ENCODE results near the gene SLC6A8. TPM values are rescaled to one million over a fixed set of nuclear protein-coding genes. Genes with fewer than 3 reads are reported as not detected.

Gene SLC6A8
- total RNA-seq, 1 donor from 2014 or later, result 74.1 TPM

GRCh38 chrX:153685751-153686696 is 1.7 kb upstream of the SLC6A8 start:
- Mint-ChIP-seq H3K9me3 (ENCODE audit: unreplicated experiment) (no peaks in the 10 kb centered on the region), H3K36me3 (ENCODE audit: unreplicated experiment) (no peaks in the 10 kb centered on the region), H3K27ac (ENCODE audit: unreplicated experiment) (no peak overlapping the region), H3K4me3 (ENCODE audit: unreplicated experiment) (no peak overlapping the region), H3K27me3 (ENCODE audit: unreplicated experiment) (no peaks in the 10 kb centered on the region), H3K4me1 (ENCODE audit: unreplicated experiment) (peaks cover 12% of the 10 kb centered on the region)
- DNase-seq (ENCODE audit: extremely low spot score, unreplicated experiment), result no peak
- TF ChIP-seq, protein P1, sequence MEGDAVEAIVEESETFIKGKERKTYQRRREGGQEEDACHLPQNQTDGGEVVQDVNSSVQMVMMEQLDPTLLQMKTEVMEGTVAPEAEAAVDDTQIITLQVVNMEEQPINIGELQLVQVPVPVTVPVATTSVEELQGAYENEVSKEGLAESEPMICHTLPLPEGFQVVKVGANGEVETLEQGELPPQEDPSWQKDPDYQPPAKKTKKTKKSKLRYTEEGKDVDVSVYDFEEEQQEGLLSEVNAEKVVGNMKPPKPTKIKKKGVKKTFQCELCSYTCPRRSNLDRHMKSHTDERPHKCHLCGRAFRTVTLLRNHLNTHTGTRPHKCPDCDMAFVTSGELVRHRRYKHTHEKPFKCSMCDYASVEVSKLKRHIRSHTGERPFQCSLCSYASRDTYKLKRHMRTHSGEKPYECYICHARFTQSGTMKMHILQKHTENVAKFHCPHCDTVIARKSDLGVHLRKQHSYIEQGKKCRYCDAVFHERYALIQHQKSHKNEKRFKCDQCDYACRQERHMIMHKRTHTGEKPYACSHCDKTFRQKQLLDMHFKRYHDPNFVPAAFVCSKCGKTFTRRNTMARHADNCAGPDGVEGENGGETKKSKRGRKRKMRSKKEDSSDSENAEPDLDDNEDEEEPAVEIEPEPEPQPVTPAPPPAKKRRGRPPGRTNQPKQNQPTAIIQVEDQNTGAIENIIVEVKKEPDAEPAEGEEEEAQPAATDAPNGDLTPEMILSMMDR (IDR thresholded peaks at IDR 0.05), result no peak

DNA sequence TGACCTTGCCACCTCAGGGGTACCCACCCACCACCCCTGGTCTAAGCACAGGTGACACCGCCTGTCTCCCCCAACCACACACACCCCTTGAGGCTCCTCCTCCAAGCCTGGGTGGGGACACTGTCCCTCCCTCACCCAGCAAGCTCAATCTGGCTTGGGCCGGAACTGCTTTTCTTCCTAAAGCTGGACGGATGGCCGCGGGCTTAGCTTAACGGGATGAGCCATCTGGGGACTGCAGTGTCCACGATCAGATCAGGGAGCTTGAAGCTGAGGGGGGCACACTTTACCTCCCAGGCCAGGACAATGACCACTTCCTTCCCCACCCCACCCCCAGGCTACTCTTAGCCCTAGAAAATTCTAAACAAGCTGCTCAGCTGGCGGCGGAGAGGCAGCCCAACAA is 1.0 kb upstream of the SLC6A8 start:
- H3K4me1 Mint-ChIP-seq (ENCODE audit: unreplicated experiment), result peaks cover 12% of the 10 kb centered on the region
- peak overlapping the region; percentile 26 for H3K4me3 Mint-ChIP-seq (ENCODE audit: unreplicated experiment)
- H3K36me3 Mint-ChIP-seq (ENCODE audit: unreplicated experiment), result no peaks in the 10 kb centered on the region
- no peak overlapping the region for H3K27ac Mint-ChIP-seq (ENCODE audit: unreplicated experiment)
- no peaks in the 10 kb centered on the region for H3K27me3 Mint-ChIP-seq (ENCODE audit: unreplicated experiment)
- TF ChIP-seq, protein P1 (IDR thresholded peaks at IDR 0.05), result no peak
- no peaks in the 10 kb centered on the region for H3K9me3 Mint-ChIP-seq (ENCODE audit: unreplicated experiment)
- no peak for DNase-seq (ENCODE audit: extremely low spot score, unreplicated experiment)

DNA sequence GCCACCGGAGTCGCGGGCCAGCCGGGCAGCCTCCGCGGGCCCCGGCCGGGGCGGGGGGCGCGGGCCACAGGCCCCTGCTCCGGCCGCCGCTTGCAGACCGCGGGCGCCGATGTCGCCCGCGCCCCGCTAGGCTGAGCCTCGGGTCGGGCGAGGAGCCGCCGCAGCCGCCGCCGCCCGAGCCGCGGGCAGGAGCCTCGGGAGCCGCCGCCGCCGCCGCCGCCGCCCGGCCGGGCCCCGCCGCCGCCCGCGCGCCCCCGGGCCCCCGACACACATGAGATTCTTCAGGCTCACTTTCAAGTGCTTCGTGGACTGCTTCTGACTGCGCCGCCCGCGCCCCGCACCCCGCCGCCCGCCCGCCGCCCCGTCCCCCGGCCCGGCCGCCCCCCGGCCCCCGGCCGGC is 345 bp downstream of the SLC6A8 start:
- H3K4me1 Mint-ChIP-seq (ENCODE audit: unreplicated experiment), result peaks cover 12% of the 10 kb centered on the region
- TF ChIP-seq, protein P1 (IDR thresholded peaks at IDR 0.05), result no peak
- DNase-seq (ENCODE audit: extremely low spot score, unreplicated experiment), result no peak
- no peaks in the 10 kb centered on the region for H3K27me3 Mint-ChIP-seq (ENCODE audit: unreplicated experiment)
- no peak overlapping the region for H3K27ac Mint-ChIP-seq (ENCODE audit: unreplicated experiment)
- H3K4me3 Mint-ChIP-seq (ENCODE audit: unreplicated experiment), result no peak overlapping the region
- H3K36me3 Mint-ChIP-seq (ENCODE audit: unreplicated experiment), result no peaks in the 10 kb centered on the region
- H3K9me3 Mint-ChIP-seq (ENCODE audit: unreplicated experiment), result no peaks in the 10 kb centered on the region

DNA sequence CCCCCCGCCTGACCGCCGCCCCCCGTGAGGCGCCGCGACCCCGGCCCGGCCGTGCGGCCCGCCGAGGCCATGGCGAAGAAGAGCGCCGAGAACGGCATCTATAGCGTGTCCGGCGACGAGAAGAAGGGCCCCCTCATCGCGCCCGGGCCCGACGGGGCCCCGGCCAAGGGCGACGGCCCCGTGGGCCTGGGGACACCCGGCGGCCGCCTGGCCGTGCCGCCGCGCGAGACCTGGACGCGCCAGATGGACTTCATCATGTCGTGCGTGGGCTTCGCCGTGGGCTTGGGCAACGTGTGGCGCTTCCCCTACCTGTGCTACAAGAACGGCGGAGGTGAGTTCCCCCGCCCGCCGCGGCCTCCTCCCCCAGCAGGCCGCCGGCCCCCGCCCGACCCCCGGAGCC is 780 bp downstream of the SLC6A8 start:
- TF ChIP-seq, protein P1 (IDR thresholded peaks at IDR 0.05), result no peak
- Mint-ChIP-seq H3K27ac (ENCODE audit: unreplicated experiment) (no peak overlapping the region), H3K4me1 (ENCODE audit: unreplicated experiment) (peaks cover 12% of the 10 kb centered on the region), H3K4me3 (ENCODE audit: unreplicated experiment) (no peak overlapping the region), H3K9me3 (ENCODE audit: unreplicated experiment) (no peaks in the 10 kb centered on the region), H3K27me3 (ENCODE audit: unreplicated experiment) (no peaks in the 10 kb centered on the region), H3K36me3 (ENCODE audit: unreplicated experiment) (no peaks in the 10 kb centered on the region)
- DNase-seq (ENCODE audit: extremely low spot score, unreplicated experiment), result no peak

GRCh38 chrX:153688911-153689590 is 1.3 kb downstream of the SLC6A8 start:
- Mint-ChIP-seq H3K9me3 (ENCODE audit: unreplicated experiment) (no peaks in the 10 kb centered on the region), H3K27me3 (ENCODE audit: unreplicated experiment) (no peaks in the 10 kb centered on the region), H3K27ac (ENCODE audit: unreplicated experiment) (no peak overlapping the region), H3K4me3 (ENCODE audit: unreplicated experiment) (peak overlapping the region; percentile 64), H3K36me3 (ENCODE audit: unreplicated experiment) (no peaks in the 10 kb centered on the region), H3K4me1 (ENCODE audit: unreplicated experiment) (peaks cover 12% of the 10 kb centered on the region)
- DNase-seq (ENCODE audit: extremely low spot score, unreplicated experiment), result no peak
- TF ChIP-seq, protein P1 (IDR thresholded peaks at IDR 0.05), result no peak

Data from osteocyte (in vitro differentiated cells).